HG03039 (cell line): Measurements from ENCODE around the gene CRYBG1.

Experiments used
- ATAC-seq: cut with Tn5 transposase; IDR thresholded peaks from one replicate; pipeline ENCODE4 v1.9.1; 2021; ENCODE audit warnings: mild to moderate bottlenecking, moderate library complexity; ENCODE audit not compliant: unreplicated experiment

Gene CRYBG1

GRCh38 chr6:106419900-106420613, 59.5 kb downstream of the CRYBG1 start:
- ATAC-seq, result no peak

GRCh38 chr6:106421496-106421895, 61.0 kb downstream of the CRYBG1 start:
- ATAC-seq, result no peak

- no peak for ATAC-seq
These were observed 62.0 kb downstream of the CRYBG1 start for GRCh38 chr6:106422534-106422933.

GRCh38 chr6:106425382-106425781, 64.9 kb downstream of the CRYBG1 start:
- no peak for ATAC-seq

GRCh38 chr6:106426250-106426970, 65.9 kb downstream of the CRYBG1 start:
- ATAC-seq, result no peak

- ATAC-seq, result no peak
These were observed 69.9 kb downstream of the CRYBG1 start for GRCh38 chr6:106430466-106430865.

- no peak for ATAC-seq
These were observed 70.9 kb downstream of the CRYBG1 start for GRCh38 chr6:106431405-106431804.

- no peak for ATAC-seq
These were observed 71.5 kb downstream of the CRYBG1 start for GRCh38 chr6:106431972-106432371.

GRCh38 chr6:106434530-106434929, 74.0 kb downstream of the CRYBG1 start:
- no peak for ATAC-seq

- no peak for ATAC-seq
These were observed 78.9 kb downstream of the CRYBG1 start for GRCh38 chr6:106439459-106439858.

GRCh38 chr6:106440546-106440945, 80.0 kb downstream of the CRYBG1 start:
- no peak for ATAC-seq

- ATAC-seq, result no peak
These were observed 81.9 kb downstream of the CRYBG1 start for GRCh38 chr6:106442395-106442794.

GRCh38 chr6:106444777-106445507, 84.4 kb downstream of the CRYBG1 start:
- no peak for ATAC-seq

GRCh38 chr6:106445508-106445878, 85.0 kb downstream of the CRYBG1 start:
- no peak for ATAC-seq

GRCh38 chr6:106446287-106446885, 85.9 kb downstream of the CRYBG1 start:
- ATAC-seq, result no peak

- ATAC-seq, result no peak
These were observed 86.5 kb downstream of the CRYBG1 start for GRCh38 chr6:106446983-106447382.

- ATAC-seq, result no peak
These were observed 87.5 kb downstream of the CRYBG1 start for GRCh38 chr6:106448000-106448426.

GRCh38 chr6:106450653-106451052, 90.1 kb downstream of the CRYBG1 start:
- no peak for ATAC-seq

- no peak for ATAC-seq
These were observed 90.9 kb downstream of the CRYBG1 start for GRCh38 chr6:106451439-106451838.

- no peak for ATAC-seq
These were observed 92.1 kb downstream of the CRYBG1 start for GRCh38 chr6:106452628-106453027.

GRCh38 chr6:106453756-106454367, 93.3 kb downstream of the CRYBG1 start:
- ATAC-seq, result no peak
